ENCODE results near the gene CACNA2D2.

- TF ChIP-seq CTCF (IDR thresholded peaks at IDR 0.05) (no peak), POLR2A (IDR thresholded peaks at IDR 0.05) (no peak)
Measured at GRCh38 chr3:50480471-50480870, 23.0 kb downstream of the CACNA2D2 start.

Data from adrenal gland (tissue), 5 donors.